ENCODE results near the gene HOXC12.

The HOXC12 gene

DNA sequence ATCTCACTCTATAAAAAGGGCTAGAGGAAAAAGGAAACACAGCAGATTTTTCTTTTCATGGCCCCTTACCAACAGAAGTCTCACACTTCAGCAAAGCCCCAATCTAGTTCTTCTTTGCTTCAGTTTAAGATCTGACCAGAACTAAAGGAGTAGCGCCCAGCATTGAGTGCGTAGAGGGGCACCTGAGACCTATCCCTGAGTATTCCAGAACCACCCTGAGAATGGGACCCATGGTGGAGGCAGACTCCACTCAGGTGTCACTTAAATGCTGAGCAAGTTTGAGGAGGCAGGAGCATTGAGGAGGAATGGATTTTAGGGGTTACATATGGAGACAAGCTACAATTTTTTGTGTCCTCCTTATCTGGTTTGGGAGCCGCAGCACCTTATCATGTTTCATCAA is 16.4 kb downstream of the HOXC12 start:
- FAIRE-seq: no peak
- DNase-seq (ENCODE audit: insufficient read length, low spot score): no peak

DNA sequence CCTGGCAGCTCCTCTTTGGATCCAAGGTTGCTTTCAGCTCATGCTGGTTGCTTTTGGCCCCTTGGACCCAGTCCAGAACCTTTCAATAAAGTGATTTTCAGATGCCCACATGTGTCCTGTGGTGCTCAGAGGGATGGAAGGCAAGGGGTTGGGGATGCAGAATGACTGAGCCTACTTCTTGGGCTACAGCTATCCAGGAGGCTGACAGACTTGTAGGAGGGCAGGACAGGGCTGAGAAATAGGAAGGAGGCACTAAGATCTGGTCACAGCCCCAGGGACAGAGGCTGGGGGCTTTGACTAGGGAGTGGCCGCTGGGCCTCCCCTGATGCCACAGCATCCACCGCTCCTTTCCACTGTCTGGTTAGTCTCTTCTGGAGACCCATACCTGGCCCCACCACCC is 17.0 kb downstream of the HOXC12 start:
- no peak for FAIRE-seq
- no peak for DNase-seq (ENCODE audit: insufficient read length, low spot score)

DNA sequence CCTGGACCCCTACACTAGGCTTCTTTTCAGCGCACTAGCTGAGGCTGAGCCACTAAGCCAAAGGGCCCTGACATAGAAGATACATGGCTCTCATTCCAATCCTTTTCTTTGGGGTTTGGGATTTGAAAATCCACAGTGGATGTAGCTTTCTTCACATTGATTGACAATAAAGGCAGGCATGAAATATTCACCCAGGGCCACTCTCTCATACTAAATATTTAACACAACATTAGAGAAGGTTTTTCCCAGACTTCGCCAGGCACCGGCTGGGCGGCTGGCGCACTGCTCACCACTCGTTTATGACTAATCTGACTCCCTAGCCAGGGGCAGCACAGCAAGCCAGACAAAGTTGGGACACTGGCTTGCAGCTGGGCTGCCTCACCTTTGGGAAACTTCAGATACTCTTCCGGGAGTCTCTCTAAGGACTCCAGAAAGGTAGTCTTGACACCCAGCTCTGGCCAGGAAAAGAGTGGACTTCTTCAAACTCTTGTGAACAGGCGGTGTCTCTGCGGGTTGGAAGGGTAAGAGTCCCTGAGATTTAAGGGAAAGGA is 17.5 kb downstream of the HOXC12 start:
- no peak for FAIRE-seq
- no peak for DNase-seq (ENCODE audit: insufficient read length, low spot score)

DNA sequence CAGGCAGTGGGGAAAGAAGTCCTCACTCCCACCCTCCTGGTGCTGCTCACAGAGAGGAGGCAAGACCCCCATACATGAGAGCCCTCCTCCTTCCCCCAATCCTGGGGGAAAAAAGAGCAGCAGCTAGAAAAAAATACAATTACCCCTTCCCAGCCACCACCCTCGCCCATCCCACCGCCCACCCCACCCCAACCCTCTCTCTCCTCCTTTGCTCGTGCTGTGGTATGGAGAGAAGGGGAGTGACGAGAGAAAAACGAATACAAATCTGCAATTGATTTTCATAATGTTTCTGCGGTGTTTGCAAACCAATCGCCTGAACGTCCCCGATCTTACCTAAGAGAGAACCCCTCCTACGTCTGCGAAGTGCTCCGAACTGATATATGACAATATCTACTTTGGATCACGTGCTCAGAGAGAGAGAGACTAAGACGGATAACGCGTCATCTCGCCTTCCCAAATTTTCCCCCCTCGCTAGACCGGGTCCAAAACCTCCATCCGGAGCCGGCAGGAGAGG is 18.1 kb downstream of the HOXC12 start, which contains the start of gene HOXC11:
Gene HOXC11, plus strand, starts transcription at position 405 of the 514 bp plus-strand sequence. CDS start 116 bp downstream, outside the sequence.
- FAIRE-seq (no peak), DNase-seq (ENCODE audit: insufficient read length, low spot score) (no peak)

DNA sequence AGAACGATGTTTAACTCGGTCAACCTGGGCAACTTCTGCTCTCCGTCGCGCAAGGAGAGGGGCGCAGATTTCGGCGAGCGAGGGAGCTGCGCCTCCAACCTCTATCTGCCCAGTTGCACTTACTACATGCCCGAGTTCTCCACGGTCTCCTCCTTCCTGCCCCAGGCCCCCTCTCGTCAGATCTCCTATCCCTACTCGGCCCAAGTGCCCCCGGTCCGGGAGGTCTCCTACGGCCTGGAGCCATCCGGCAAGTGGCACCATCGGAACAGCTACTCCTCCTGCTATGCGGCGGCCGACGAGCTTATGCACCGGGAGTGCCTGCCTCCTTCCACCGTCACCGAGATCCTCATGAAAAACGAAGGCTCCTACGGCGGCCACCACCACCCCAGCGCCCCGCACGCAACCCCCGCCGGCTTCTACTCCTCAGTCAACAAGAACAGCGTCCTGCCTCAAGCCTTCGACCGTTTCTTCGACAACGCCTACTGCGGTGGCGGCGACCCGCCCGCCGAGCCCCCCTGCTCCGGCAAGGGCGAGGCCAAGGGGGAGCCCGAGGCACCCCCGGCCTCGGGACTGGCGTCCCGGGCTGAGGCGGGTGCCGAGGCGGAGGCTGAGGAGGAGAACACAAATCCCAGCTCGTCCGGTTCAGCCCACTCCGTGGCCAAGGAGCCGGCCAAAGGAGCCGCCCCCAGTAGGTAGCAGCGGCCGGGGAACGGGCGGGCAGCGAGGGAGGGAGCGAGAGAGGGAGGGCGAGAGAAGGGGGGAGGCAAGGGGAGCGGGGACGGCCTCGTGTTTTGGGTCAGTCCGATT is 18.7 kb downstream of the HOXC12 start:
- no peak for FAIRE-seq
- no peak for DNase-seq (ENCODE audit: insufficient read length, low spot score)

DNA sequence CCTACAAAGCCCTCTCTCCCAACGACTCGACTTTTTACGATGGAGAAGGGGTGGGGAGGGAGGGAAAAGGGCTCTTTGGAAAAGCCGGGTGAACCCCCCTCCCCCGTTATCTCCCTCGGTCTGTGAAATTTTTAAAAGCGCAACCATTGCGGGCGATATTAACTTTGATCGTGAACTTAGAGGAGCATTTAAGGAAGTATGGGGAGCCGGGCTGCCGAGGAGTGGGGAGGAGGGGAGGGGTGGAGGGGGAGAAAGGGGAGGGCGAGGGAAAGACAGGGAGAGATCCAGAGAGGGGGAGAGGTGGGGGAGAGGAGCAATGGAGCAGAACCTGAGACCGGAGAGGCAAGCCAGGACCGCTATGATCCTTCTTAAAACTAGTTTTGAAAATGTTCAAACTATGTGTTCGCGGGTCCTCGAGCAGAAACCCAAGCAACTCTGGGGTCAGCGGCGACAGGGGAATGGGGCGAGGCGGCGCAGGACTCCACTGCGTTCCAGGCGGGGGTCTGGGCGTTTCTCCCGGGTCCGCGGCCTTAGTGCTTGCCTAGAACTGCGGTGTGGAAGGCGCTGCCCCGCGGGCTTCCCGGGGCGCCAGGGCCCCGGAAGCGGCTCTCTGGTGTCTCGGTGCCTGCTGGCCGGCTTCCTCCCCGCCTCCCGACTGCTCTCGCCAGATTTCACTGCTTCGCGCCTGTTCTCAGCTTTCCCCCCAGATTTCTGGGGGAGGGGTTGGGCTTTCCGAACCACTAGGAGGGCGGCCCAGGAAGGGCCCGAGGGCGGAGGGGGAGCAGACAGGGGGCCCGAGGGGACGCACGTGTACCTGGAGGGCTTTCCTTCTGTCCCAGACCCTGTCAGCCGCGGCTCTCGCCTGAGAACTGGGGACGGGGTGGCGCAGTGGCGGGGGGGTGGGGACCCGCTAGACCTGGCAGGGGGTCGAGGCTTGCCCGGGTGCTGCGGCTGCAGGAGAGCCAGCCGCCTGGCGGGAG is 19.7 kb downstream of the HOXC12 start, which contains the start of gene HOTAIR:
Gene HOTAIR, minus strand, starts transcription at position 871 of the 980 bp plus-strand sequence.
- peak; percentile 64 for DNase-seq (ENCODE audit: insufficient read length, low spot score)

DNA sequence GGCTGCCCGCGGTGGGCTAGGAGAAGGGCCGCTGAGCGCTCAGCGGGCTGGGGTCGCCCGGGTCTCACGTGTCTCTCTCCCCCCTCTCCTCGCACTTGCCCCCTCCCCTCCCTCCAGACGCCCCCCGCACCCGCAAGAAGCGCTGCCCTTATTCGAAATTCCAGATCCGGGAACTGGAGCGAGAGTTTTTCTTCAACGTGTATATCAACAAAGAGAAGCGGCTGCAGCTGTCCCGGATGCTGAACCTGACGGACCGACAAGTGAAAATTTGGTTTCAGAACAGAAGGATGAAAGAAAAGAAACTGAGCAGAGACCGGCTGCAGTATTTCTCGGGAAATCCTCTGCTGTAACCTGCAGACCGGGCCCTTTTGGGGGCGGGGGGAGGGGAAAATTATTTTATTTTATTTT is 20.4 kb downstream of the HOXC12 start:
- no peak for FAIRE-seq

More for the DNA sequence above, 19.7 kb downstream of the HOXC12 start, which contains the start of gene HOTAIR:
- FAIRE-seq: no peak

DNA sequence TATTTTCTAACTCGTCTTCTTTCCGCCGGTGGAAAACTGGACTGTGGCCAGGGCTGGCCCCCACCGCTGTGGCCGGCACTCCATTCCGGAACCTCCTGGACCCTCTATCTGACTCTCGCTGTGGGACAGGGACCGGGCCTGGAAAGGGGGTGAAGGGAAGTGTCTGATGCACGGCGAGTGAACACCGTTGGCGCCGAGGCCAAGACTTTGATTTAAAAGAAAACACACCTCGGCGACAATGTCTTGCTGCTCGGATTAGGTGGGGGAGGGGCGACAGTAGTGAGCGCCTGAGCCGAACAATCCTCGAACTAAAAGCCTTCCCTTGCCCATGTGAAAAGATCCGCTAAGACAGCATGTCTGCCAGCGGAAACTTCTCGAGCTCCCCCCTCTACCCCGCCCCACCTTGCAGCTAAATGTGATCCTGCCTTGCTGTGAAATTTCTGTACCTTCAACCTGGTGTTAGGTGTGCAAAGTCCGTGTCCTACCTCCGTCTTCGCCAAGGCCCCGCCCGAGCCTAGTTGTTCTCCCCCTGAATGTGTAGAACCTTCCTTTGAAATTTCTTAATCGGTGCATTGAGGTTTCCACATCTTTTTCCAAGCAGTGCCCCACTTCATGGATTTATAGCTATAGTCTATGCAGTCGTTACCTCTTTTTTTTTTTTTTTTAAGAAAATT is 20.9 kb downstream of the HOXC12 start:
- FAIRE-seq (no peak), DNase-seq (ENCODE audit: insufficient read length, low spot score) (no peak)

More for the DNA sequence above, 20.4 kb downstream of the HOXC12 start:
- no peak for DNase-seq (ENCODE audit: insufficient read length, low spot score)

DNA sequence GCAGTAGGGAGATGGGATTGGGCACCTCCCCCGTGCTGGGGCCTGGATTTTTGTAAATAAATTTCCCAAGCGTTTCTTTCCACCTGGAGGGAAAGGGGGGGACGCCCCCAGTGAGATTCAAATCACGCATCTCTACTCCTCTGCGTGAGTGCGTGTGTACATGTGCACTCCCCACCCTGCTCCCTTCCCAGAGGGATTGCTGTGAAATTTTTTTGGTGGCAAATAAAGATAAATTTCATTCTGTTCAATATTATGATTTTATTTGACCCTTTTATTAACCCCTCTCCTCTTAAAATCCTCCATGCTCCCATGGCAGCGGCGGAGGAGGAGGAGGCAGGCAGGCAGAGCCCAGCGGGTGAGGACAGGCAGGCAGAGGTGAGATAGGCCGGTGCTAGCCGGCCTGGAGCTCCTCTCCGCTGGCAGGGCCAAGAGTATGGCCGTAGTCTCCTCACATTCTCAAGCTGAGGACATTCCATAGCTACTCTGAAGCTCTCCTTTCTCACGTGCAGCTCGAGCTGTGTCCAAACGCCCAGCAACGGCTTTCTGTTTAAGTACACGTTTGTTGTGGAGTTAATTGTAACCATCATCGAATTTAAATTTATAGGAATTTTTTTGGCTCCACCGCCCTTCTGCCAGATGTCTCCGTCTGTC is 21.6 kb downstream of the HOXC12 start:
- no peak for DNase-seq (ENCODE audit: insufficient read length, low spot score)
- FAIRE-seq: no peak

DNA sequence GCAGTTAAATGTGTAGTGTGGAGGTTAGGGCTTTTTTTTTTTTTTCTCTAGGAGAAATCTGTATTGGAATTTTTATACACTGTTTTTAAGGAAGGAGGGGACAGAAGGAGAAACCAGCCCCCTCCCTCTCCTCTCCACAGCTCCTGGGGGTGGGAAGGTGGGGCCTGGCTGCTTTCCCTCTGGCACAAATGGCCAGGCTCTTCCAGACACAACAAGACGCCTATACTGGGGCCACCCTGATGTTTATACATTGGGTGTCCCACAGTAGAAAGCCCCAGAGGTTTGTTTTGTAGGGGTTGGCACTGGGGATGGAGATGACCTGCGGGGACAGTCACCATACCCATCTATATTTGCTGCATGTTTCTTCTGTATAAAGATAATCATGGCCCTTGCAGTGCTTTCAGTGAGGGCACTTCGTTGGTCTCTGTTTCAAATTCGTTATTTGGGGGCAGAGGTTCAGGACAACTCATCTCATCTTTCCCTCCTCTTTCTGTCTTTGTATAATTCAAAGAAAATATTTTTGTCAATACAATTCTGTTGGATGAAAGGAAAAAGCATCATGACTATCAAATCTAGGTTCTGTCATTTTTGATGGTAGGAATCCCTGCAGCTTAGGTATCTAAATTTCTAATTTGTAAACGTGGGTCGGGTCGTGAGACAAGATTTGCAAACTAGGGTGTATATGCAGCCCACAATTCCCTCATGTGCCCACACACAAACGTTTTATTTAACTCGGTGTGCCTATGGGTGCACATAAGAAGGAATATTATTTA is 22.3 kb downstream of the HOXC12 start:
- DNase-seq (ENCODE audit: insufficient read length, low spot score) (no peak), FAIRE-seq (no peak)

DNA sequence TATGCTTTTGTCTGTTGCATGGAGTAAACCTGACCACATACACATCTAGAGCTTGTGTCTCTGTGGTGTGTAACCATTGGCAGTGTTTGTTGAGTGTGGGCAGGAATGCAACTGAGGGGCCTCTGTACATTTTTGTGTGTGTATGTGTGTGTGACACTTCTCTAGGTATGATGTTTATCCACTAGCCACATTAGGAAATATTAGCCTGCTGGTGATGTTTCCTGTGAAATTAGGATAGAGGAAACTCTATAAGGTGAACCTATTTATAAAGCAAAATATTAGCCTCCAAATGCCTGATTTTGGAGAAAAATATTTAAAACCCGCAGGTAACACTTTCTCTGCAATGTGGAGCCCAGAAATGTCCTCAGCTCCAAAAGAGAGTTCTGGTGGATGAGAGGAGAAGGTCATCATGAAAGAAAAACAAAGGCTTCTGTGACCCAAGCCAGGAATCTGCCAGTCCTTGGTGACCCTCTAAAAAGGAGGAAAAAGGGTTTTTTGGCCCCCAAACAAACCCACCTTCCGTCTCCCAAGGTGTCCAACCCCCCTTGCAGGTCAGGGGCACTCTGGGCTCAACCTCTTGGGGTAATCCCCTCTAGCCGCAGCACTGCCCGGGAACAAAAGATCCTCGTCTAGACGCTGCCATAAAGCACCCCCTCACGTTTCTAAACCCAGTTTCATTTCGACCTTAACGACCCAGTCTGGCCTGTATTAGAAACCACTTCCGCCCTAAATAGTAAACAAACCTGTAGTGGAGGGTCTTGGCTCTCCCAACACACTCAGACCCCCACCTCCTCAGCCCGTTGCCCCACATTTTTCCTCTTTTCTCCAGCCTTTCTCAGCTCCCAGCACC is 23.1 kb downstream of the HOXC12 start:
- DNase-seq (ENCODE audit: insufficient read length, low spot score) (no peak), FAIRE-seq (no peak)

DNA sequence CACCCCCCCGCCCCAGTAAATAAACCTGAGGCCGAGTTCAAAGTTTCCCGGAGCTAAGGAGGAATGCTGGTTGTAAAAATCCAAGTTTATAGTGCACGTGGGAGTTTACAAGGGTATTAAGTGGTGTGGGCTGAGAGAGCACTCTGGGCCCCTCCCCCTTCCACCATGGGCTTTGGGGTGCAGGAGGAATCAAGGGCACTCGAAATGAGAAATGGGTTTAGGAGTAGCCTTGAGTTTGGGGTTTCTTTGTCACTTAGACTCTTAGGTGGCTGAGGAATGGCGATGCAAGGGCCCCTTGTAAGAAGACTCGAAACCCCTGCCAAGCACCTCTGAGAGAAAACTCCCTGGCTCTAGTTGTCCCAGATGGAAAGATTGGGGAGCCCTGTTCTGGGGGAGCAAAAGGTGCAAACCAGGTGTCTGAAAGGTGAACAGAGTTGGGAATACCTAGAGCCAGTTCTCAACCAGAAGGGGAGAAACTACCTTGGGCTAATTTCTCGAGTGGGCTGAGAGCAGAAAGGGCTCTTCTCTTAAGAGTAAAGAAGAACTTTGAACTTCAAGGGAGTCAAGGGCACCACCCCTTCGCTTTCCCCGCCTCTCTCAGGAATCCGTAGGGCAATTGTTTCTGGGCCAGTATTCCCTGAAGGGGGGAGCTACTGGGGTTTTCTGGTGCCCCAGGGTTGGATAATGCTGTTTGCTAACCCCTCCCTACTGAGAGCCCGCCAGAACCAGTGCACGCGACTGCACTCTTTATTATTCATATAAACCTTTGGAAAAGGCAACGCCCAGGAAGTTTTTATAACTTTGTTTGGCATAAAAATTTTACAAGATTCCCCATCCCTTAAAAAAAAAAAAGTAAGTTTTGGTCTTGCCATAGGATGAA is 24.0 kb downstream of the HOXC12 start:
- FAIRE-seq: no peak
- no peak for DNase-seq (ENCODE audit: insufficient read length, low spot score)

DNA sequence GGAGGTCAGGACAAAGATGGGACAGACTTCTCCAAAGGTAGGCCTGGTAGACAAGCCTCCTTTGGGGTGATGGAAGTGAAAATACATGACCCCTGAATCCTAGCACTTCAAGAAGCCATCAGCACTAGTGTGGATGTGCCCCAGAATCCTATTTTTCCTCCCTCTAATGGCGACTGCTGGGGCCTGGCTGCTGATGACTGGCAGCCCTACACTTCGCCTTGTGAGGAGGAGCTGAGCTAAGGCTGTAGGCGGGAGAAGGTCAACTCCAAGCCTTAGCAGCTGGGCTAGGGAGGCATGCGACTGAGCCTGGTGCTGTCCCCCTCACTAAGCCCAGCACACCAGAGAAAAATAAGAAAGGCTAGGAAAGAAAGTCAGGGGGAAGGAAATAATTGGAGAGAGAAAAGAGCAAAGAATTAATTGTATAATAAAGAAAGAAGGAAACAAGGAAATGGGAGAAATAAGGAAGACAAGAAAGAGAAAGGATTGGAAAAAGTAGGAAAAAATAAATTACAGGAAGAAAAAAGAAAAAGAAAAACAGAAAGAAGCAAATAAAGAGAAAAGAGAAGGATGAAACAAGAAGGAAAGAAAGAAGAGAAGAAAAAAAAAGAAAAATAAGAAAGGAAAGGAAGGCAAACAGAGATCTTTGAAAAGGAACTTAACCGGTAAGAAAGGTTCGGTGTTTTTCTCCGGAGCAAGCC is 25.6 kb downstream of the HOXC12 start:
- no peak for DNase-seq (ENCODE audit: insufficient read length, low spot score)
- no peak for FAIRE-seq

DNA sequence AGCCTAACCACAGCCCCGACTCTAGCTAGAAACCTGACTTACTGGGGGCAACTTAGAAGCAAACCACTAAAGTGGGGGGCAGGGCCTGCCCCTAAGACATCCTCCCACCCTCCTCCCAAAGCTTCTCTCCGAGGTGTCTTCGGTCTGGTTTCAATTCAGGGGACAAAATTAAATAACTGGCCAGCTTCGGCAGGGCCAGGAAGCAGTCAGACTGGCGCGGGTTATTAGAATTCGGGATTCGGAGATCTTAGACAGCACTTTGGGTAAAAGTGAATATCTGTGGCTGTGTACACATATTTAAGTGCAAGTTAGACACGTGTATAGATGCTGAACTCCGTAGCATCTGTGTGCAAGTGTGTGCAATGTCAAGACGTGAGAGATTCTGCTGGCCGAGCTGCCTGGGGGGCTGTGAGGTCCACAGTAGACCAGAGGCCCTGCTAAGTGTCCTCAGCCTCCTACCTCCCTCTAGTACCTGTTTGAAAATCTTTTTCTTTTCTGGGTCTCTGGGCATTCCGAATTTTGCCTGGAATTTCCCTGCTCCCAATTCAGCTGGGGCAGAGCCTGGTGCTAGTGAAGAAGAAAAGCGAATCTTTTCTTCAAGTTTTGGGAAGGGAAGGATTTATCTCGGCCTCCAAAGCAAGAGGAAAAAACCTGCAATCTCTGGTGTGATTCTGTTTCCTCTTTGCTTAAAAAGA is 26.2 kb downstream of the HOXC12 start:
- DNase-seq (ENCODE audit: insufficient read length, low spot score): no peak
- FAIRE-seq: no peak

DNA sequence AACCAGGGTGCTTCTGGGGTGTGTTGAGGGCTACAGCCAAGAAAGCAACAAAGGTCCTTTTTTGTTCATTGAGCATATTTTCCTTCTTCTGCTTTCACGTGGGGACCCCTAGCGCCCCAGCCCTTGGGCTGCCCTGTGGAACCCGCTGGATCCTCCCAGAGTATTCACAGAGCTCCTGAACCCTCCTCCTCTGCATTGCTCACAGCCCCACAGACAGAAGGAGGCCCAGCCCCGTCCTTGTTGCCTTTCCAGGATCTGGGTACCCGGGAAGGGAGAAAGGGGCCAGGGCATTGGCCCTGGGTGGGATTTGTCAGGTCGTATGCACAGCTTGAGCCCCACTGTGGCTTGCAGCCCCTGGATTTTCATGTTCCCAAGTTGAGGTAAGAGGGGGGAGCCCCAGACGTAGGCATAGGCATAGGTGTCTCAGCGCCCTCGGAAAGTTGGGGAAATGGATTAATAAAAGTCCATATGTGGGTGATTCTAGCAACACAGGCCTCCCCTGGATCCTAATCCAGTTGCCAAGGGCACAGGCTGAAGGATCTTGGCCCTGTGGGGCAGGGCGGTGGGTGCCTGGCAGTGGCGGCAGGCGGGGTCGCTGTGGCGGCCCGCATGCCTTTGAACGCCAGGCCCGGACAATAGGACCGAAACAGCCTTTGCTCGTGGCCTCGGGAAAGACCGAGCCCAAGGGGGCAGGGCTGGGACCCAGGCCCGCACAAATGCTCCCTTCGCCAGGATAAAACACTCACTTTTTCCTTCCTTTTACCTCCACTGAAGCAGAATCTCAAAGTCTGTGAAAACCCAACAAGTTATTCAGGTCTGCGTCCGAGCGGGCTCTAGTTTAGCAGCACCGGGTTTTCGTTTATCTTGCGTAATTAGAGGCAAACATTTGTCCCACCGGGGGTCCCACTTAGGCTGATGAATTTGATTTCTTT is 27.2 kb downstream of the HOXC12 start:
- FAIRE-seq (no peak), DNase-seq (ENCODE audit: insufficient read length, low spot score) (no peak)

All from HTR-8/SVneo (cell line).